NT2/D1 (cell line): ENCODE measurements around the gene TCERG1L.

Experiments
- SUZ12 ChIP-seq: IDR thresholded peaks from 2 replicates; pipeline ENCODE4 v1.6.1; 2011; ENCODE audit not compliant: insufficient read length, insufficient read depth; ENCODE audit errors: extremely low read depth
- ZNF274 ChIP-seq: IDR thresholded peaks from 2 replicates; pipeline ENCODE4 v1.6.1; 2011; ENCODE audit warnings: mild to moderate bottlenecking, low read depth, low read length

DNA sequence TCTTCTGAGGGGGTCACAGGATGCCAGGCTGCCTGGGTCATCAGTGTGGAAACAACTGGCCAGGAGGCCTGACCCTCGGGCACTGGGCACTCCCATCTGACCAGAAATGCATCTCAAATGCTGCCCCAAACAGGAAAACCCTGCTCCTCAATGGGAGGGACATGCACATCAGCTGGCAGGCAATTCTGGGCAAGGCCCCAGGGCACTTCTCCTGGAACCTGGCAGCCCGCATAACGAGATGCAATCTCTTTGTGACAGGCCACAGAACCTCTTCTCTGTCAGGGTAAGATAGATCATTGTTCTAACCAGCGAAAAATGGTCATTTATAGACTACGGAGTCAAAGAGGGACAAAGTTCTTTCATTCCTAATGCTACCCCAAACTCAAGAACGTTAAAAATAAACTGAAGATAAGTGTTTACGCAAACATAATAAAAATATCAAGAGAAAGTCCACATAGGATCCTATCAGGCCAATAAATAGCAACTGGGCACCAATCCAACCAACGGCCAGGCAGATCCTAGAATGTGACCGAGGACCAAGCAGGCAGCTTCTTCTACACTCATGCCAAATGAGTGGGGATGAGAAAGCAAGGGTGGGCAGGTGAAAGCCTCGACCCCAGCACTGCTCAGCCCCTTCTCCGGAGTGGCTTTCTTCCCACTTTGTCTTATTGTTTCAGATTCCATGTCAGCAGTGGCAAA lies 212.3 kb downstream of the TCERG1L start:
- TF ChIP-seq SUZ12, result no peak
- TF ChIP-seq ZNF274, result no peak
